HG03039 (cell line): Measurements from ENCODE around the gene EML1.

Experiments used
- ATAC-seq: cut with Tn5 transposase; IDR thresholded peaks from one replicate; pipeline ENCODE4 v1.9.1; 2021; ENCODE audit warnings: mild to moderate bottlenecking, moderate library complexity; ENCODE audit not compliant: unreplicated experiment

EML1 gene, protein sequence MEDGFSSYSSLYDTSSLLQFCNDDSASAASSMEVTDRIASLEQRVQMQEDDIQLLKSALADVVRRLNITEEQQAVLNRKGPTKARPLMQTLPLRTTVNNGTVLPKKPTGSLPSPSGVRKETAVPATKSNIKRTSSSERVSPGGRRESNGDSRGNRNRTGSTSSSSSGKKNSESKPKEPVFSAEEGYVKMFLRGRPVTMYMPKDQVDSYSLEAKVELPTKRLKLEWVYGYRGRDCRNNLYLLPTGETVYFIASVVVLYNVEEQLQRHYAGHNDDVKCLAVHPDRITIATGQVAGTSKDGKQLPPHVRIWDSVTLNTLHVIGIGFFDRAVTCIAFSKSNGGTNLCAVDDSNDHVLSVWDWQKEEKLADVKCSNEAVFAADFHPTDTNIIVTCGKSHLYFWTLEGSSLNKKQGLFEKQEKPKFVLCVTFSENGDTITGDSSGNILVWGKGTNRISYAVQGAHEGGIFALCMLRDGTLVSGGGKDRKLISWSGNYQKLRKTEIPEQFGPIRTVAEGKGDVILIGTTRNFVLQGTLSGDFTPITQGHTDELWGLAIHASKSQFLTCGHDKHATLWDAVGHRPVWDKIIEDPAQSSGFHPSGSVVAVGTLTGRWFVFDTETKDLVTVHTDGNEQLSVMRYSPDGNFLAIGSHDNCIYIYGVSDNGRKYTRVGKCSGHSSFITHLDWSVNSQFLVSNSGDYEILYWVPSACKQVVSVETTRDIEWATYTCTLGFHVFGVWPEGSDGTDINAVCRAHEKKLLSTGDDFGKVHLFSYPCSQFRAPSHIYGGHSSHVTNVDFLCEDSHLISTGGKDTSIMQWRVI

DNA sequence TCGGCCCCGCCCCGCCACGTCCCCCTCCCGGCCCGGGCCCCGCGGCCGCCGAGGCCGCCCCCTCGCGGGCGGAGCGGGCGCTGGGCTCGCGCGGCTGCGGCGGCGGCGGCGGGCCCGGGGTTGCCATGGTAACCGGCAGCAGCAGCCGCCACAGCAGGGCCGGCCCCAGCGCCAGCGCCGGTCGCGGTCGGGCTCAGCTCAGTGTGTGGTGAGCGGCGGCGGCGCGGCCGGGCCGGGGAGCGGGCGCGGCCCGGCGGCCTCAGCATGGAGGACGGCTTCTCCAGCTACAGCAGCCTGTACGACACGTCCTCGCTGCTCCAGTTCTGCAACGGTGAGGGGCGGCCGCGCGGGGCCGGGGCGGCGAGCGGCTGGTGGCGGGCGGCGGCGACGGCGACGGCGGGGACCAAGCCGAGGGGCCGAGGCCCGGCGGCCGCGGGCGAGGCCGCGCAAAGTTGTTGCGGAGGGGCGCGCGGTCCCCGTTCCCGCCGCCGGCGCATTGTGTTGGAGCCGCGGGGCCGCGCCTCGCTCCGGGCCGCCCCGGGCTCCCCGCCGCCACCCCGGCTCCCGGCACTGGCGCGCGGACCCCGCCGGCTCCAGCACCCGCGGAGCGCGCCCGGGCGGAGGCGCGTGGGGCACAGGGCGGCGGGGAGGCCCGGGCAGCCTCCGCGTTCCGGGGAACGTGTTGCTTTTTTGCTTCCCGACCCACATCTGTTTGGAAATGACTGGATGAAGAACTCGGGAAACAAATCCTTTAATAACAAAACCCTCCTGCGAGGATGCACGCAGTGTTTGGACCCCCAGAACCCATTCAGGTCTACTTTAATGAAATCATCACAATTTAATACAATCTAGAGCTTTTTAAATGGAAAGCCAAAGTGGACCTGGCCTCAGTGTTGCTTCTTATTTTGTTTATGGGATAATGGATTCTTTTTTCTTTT, at the start of gene EML1:
TSS of gene EML1 (plus strand) at position 201 of the 938 bp plus-strand sequence. CDS start at position 265, 64 bp downstream.
- peak; percentile 84 for ATAC-seq

DNA sequence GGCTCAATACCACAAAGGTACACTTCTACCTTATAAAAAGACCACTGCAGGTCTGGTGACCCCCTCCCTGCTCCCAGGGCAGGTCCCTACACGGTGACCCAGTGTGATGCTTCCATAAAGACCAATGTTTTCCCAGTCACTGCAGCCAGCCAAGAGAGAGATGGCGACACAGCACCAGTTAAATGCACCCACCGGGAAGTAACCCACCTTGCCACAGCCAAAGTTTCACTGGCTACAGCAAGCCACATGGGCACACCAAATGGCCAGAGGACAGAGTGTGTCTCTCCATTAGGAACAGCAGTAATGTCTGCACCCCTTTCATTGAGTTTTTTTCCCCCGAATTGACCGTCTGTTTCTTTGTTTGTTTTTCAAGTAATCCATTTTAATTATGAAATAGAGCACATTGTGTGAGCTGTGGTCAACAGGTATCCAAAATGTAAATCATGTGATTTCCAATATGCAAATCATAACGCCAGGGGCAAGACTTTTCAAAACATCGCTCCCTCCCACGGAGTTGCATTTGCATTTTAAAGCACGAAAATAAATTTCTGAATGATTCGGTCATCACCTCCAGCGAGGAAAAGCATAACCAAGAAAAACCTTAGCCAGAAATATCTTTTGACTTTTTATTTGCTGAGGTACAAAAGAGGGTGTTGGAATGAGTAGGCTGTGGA, 48.9 kb upstream of the EML1 start:
- ATAC-seq: no peak

DNA sequence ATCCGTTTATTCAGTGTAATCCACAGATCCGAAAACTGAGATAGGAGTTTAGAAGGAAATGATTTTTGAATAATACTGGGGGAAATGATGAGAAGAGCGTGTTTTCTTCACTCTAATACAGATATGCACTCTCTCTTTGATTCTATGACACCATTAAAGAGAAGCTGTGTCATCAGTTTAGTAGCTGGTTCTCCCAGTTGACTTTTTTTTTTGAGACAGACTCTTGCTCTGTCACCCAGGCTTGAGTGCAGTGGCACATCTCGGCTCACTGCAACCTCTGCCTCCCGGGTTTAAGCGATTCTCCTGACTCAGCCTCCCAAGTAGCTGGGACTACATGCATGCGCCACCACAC, 48.4 kb upstream of the EML1 start:
- ATAC-seq: no peak

GRCh38 chr14:99745307-99745951, 47.8 kb upstream of the EML1 start:
- no peak for ATAC-seq

GRCh38 chr14:99747167-99747566, 46.0 kb upstream of the EML1 start:
- no peak for ATAC-seq

DNA sequence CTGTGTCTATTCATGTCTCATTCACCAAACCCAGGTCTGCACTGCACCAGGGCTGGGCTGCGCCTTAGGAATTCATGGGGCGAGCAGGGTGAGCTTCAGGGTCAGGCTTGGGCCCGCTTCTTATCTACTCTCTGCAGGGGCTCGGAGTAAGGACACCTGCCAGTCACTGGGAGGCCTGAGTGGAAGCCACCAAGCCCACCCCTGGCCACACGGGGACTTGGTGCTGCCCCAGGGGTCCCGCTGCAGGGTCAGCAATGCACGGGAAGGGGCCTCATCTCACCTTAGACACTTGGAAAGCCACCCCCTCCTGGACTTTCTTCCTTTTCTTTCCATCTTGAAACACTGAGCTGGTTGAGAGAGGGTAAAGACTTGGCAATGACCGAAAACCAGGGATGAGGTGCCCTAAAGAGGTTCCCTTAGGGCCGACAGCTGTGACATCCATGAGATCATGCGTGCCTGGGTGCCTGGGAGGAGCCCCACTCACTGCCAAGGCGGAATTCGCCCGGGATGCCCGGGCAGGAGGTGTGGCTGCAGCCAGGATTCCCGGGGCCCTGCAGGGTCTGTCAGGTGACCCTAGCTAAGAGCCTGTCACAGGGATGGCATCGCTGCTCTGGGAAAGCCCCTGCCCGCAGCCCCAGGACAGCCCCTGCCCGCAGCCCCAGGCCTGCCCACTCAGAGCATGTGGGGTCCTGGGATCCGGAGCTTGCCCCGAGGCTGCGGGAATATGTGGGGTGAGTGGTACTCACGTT, 45.5 kb upstream of the EML1 start:
- no peak for ATAC-seq

DNA sequence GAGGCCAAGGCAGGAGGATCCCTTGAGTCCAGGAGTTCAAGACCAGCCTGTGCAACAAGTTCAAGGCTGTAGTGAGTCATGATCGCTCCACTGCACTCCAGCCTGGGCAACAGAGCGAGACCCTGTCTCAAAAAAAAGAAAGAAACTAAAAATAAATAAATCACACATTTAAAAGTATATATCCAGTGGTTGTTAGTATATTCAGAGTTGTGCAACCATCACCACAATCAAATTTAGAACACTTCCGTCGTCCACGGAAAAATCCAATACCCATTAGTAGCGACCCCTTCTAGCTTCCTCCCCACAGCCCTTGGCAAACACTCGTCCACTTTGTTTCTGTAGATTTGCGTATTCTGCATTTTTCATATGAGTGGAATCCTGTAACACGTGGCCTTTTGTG, 44.7 kb upstream of the EML1 start:
- ATAC-seq: no peak

GRCh38 chr14:99749142-99749541, 44.1 kb upstream of the EML1 start:
- ATAC-seq: no peak

GRCh38 chr14:99749763-99750715, 43.2 kb upstream of the EML1 start:
- ATAC-seq: no peak

DNA sequence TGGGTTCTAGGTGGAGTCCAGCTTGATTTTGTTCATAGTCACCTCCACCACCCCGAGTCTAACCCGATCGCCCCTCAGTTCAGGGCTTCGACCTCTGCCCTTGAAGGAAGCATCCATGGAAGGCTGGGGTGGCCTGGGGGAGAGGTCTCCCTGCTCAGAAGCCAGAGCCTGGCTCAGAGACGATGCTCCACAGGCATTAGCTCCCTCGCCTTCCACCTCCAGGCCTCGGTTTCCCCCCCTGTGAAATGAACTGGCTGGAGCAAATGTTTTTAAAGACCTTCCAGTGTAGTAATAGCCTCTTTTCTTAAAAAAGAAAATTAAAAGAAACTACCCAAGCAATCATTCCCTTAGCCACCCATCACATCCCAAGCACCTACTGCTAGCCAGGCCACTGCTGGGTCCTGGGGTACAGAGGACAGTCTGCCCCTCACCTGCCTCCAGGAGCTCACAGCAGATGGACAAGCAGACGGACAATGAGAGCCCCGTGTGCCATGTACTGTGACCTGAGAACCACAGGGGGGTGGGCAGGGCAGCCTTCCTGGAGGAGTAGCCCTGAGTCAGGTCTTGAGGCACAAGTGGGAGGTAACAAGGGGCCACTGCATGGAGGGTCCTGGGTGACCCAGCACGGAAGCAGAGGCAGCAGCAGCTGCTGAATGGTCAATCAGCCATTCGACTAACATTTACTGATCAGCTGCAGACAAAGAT, 42.3 kb upstream of the EML1 start:
- no peak for ATAC-seq

GRCh38 chr14:99751539-99752485, 41.4 kb upstream of the EML1 start:
- no peak for ATAC-seq

DNA sequence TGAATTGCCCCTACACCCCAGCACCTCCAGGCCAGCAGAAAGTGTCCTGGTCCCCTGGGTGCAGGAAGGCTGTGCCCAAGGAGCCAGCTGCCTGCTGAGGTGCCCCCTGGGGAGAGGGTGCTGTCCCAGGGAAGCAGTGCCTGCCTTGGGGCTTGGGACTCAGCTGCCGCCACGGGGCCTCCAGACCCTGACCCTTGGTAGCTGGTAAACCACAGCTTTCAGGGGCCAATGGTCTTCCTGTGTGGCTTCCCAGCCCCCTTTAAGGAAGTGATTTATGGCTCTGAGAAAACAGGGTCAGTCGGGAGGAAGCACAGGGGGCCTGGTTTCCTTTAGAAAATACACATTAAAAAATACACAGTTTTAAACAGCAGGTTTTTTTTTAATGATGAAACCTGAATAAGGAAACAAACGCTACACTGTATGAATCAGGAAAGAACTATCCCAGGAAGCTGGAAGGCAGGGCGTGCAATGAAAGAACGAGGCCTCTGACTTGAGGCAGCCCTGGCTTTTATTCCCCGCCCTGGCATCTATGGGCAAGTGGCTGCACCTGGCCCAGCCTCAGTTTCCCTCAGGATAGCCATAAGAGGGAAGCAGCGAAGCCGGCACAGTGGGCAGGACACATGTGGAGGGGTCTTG, 40.6 kb upstream of the EML1 start:
- no peak for ATAC-seq

DNA sequence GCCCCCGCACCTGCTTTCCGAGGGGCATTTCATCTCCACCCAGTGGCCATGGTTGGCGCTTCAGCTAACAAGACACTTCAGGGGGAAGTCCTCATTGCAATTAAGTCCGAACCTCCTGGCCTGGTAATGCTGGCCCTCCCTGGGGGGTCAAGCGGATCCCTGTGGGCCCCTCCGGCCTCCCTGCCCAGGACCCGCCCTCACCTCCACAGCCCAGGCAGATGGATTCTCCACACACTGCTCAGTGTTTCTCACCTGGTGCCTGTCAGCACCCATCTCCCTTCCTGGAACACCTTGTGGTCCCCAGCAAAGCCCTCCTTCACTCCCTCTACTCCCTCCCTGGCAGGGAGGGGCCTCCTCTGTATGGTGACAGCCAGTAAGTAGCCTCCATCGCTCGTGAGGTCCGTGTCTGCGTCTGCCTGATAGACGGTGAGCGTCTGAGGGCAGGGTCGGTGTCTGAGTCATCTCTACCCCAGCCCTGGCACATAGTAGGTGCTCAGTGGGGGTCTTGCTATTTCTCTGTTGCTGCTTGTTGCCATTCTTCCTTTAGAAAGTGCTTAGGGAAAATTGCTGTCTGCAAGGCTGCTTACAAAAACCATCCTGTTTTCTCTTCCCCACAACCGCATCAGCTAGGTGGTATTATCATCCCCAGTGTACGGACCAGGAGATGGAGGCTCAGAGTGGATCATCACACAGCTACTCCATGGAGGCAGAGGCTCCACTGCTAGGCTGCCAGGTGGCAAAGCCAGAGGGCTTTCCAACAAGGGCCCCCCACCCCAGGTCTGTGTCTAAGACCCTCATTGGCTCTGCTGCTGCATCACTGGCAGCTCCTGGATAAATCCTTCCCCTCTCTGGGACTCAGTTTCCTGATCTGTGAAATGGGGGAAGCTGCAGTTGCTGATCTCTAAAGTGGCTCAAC, 39.7 kb upstream of the EML1 start:
- no peak for ATAC-seq

- no peak for ATAC-seq
These were observed 38.8 kb upstream of the EML1 start for GRCh38 chr14:99754141-99755067.
